Kidney (tissue), 14 donors: Measurements from ENCODE around the gene DAPL1. TPM values are rescaled to one million over a fixed set of nuclear protein-coding genes. Genes with fewer than 3 reads are reported as not detected.

Experiments used
- DNase-seq, 5 donors: peaks; one replicate each; pipeline ENCODE4 v3.0.0-alpha.2; 2013 to 2020
- FAIRE-seq: peaks from 2 replicates; lab custom pipeline; 2012; peaks lifted over from hg19 to GRCh38; lab: Jason Lieb, UNC
- H3K27ac ChIP-seq, 2 donors: one replicate each; pipeline ENCODE4 v1.7.0; 2013; ENCODE audit warnings: low read depth in 2 of 2, low read length in 2 of 2, inconsistent platforms in 1 of 2
- H3K27me3 ChIP-seq: one replicate; pipeline ENCODE4 v1.7.1; 2013; ENCODE audit warnings: low read length, inconsistent platforms; ENCODE audit not compliant: control insufficient read depth, insufficient read depth
- H3K36me3 ChIP-seq, 3 donors: one replicate each; pipeline versions ENCODE4 v1.7.0 to v1.7.1; 2013; ENCODE audit warnings: low read length in 3 of 3, control low read depth in 1 of 3, inconsistent platforms in 1 of 3; ENCODE audit not compliant: insufficient read depth in 3 of 3, control insufficient read depth in 2 of 3
- H3K4me1 ChIP-seq, 3 donors: one replicate each; pipeline versions ENCODE4 v1.7.0 to v1.7.1; 2013; ENCODE audit warnings: low read length in 3 of 3, inconsistent platforms in 1 of 3, low read depth in 1 of 3; ENCODE audit not compliant: control insufficient read depth in 2 of 3, insufficient read depth in 2 of 3
- H3K4me3 ChIP-seq, 3 donors: one replicate each; pipeline versions ENCODE4 v1.7.0 to v1.8.1; 2013; ENCODE audit warnings: low read length in 3 of 3, control low read depth in 1 of 3, inconsistent platforms in 1 of 3
- H3K9ac ChIP-seq, 3 donors: one replicate each; pipeline versions ENCODE4 v1.7.0 to v1.7.1; 2013; ENCODE audit warnings: low read length in 3 of 3, control low read depth in 1 of 3, inconsistent platforms in 1 of 3
- H3K9me3 ChIP-seq, 3 donors: one replicate each; pipeline versions ENCODE4 v1.7.0 to v1.7.1; 2013; ENCODE audit warnings: low read length in 3 of 3, control low read depth in 1 of 3, inconsistent platforms in 1 of 3; ENCODE audit not compliant: control insufficient read depth in 2 of 3, insufficient read depth in 1 of 3
- intact Hi-C: fragments of 100-400 bp; cut with DNase I; formaldehyde crosslinking; loops from one replicate; pipeline ENCODE4 v1.11.1; 2022
- polyA plus RNA-seq: library from polyadenylated mRNA; stranded (reverse); fragments of 350-450 nt; fragmentation: Illumina TruSeq; extraction: RNeasy Lipid Tissue Mini Kit (QIAGEN cat#74804); gene quantifications from one replicate; pipeline ENCODE4 v1.2.3, GENCODE V29; 2014; ENCODE audit warnings: low read depth, low replicate concordance; ENCODE audit not compliant: insufficient read depth
- total RNA-seq: library from RNA; stranded (reverse); fragmentation: NEBNext Ultra II Directional; extraction: Animal tissue kit (Norgen Biotek cat#: 25700); gene quantifications from one replicate; pipeline ENCODE4 v1.2.1, GENCODE V29; 2021
- TF ChIP-seq, protein P1 (sequence below): IDR thresholded peaks from 3 replicates; pipeline ENCODE4 v1.5.1; 2012; ENCODE audit warnings: mild to moderate bottlenecking, moderate library complexity, borderline replicate concordance; ENCODE audit not compliant: insufficient read depth; ENCODE audit errors: extremely low read depth
- donor health status: control.
- donor health status: control.
- donor health status: control.
- donor health status: control.
- donor health status: control.
- donor health status: DM: yes; HTN: yes; CAD: no.
- donor health status: Normal renal cell carcinoma (clear cell type).

Gene DAPL1
- total and polyA plus RNA-seq, 2 donors from 2014 or later = 0.50 to 3.6 TPM

DNA sequence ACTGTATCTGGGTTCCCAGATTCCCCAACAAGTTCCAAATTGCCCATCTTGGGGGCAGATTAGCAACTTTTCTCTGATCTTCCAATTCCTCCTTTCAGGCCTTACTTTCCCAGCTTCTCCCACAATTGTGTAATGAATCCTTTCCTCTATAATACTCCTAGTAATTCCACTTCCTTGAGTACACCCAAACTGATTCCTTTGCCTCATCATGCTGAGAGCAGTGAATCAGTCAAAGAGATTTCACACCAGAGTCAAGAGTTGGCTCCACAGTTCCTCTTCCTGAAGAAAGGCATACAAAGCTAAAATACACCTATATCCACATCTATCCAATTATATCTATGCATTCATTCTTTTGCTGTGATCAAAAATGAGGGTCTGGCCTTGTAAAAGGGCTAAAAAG, 28.6 kb upstream of the DAPL1 start:
- no peak for DNase-seq
- Histone ChIP-seq H3K9ac (no peak overlapping the region), H3K9me3 (peaks cover 0 to 7% (median 0%) of the 10 kb centered on the region in 3 donors), H3K4me3 (no peak overlapping the region), H3K4me1 (no peaks in the 10 kb centered on the region), H3K27ac (no peak overlapping the region), H3K36me3 (no peaks in the 10 kb centered on the region), H3K27me3 (no peaks in the 10 kb centered on the region)
- intact Hi-C loops = no loop called here
- no peak for FAIRE-seq
- TF ChIP-seq, protein P1, sequence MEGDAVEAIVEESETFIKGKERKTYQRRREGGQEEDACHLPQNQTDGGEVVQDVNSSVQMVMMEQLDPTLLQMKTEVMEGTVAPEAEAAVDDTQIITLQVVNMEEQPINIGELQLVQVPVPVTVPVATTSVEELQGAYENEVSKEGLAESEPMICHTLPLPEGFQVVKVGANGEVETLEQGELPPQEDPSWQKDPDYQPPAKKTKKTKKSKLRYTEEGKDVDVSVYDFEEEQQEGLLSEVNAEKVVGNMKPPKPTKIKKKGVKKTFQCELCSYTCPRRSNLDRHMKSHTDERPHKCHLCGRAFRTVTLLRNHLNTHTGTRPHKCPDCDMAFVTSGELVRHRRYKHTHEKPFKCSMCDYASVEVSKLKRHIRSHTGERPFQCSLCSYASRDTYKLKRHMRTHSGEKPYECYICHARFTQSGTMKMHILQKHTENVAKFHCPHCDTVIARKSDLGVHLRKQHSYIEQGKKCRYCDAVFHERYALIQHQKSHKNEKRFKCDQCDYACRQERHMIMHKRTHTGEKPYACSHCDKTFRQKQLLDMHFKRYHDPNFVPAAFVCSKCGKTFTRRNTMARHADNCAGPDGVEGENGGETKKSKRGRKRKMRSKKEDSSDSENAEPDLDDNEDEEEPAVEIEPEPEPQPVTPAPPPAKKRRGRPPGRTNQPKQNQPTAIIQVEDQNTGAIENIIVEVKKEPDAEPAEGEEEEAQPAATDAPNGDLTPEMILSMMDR = no peak

DNA sequence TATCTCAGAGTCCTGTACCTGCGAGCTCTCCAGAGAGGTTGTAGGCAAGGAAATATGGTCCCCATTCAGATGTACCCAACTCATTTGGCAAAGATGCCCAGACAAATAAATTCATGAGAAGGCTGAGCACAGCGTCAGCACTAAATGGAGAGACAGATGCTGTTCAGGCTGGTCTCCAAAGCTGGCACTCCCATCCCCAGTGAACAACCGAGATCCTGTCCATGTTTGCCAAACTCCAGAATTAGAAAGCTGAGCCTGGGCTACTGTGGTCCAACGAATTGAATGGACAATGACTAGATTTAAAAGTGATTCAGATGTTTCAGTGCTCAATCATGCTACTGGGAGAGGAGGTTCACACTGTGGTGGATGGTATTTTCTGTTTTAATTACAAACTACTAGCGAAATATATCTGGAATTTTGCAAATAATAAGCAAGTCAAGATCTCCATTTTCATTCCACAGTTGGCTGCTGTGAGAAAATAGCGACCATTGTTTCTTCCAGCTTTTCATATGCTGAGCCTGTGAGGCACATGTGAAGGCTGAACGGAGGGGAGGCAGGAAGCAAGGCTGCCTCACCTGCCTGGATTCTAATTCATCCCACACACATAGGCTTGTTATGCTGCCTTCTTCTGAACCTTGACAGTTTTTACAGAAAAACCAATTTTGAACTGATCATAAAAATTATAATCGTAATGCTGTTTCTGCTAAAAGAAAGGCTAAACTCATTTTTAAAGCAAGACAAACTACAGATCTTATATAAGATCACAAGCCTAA, 22.6 kb upstream of the DAPL1 start:
- Histone ChIP-seq H3K4me3 (no peak overlapping the region), H3K27ac (no peak overlapping the region), H3K36me3 (no peaks in the 10 kb centered on the region), H3K9me3 (peaks cover 0 to 6% (median 0%) of the 10 kb centered on the region in 3 donors), H3K4me1 (no peaks in the 10 kb centered on the region), H3K27me3 (no peaks in the 10 kb centered on the region), H3K9ac (no peak overlapping the region)
- TF ChIP-seq, protein P1 = no peak
- FAIRE-seq (no peak), DNase-seq (no peak)
- intact Hi-C loops = no loop called here

DNA sequence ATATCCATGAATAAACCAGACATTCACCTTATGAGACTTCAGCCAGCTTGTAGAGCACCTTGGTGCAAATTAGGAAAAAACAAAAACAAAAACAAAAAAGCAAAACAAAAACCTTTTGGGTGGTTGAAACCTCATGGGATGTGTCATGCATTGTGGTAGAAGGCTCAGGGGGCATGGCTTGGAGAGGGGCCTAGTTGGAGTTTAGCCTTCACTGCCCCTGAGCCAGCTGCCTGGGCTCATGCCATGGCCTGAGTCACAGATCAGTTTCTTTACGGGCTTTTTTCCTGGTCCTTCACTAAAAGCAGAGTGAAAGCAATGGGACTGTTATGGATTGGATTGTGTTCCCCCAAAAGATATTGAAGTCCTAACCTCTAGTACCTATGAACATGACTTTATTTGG, 22.0 kb upstream of the DAPL1 start:
- no peak for DNase-seq
- TF ChIP-seq, protein P1 = no peak
- no peaks in the 10 kb centered on the region for H3K27me3 ChIP-seq
- H3K9ac ChIP-seq = no peak overlapping the region
- H3K4me1 ChIP-seq = no peaks in the 10 kb centered on the region
- intact Hi-C loops = no loop called here
- H3K27ac ChIP-seq = no peak overlapping the region
- no peaks in the 10 kb centered on the region for H3K36me3 ChIP-seq
- H3K4me3 ChIP-seq = no peak overlapping the region
- no peaks in the 10 kb centered on the region for H3K9me3 ChIP-seq
- no peak for FAIRE-seq
